HepG2 (cell line): Measurements from ENCODE around the gene PRKCZ. TPM values are rescaled to one million over a fixed set of nuclear protein-coding genes. Genes with fewer than 3 reads are reported as not detected.
A peak's percentile ranks its signal among the peaks of the same experiment; 100 is the strongest.

Experiments used
- CCAR2 ChIP-seq: fragments of 200-400 bp; formaldehyde crosslinking; optimal IDR thresholded peaks from 2 replicates; pipeline ENCODE3; 2018; ENCODE audit warnings: low read depth, mild to moderate bottlenecking, low read length, moderate library complexity
- FOSL2 ChIP-seq: sonication (generic); formaldehyde crosslinking; IDR thresholded peaks from 2 replicates; pipeline ENCODE4 v1.4.0; 2020; ENCODE audit warnings: missing genetic modification reagents
- IKZF1 ChIP-seq: fragments of 450-650 bp; IDR thresholded peaks from 2 replicates; pipeline ENCODE4 v1.7.1; 2016
- MLLT10 ChIP-seq: sonication (generic); formaldehyde crosslinking; IDR thresholded peaks from 2 replicates; pipeline ENCODE4 v1.4.0; 2020; ENCODE audit warnings: missing genetic modification reagents
- RBM39 ChIP-seq: fragments of 200-400 bp; formaldehyde crosslinking; IDR thresholded peaks from one replicate; pipeline ENCODE4 v1.6.1; 2018; ENCODE audit warnings: antibody characterized with exemption, mild to moderate bottlenecking, low read depth, low read length; ENCODE audit not compliant: poor library complexity, severe bottlenecking
- REXO4 ChIP-seq: sonication (generic); formaldehyde crosslinking; IDR thresholded peaks from 2 replicates; pipeline ENCODE4 v1.8.0; 2022; ENCODE audit warnings: missing genetic modification reagents, mild to moderate bottlenecking, borderline replicate concordance
- RFX3 ChIP-seq: IDR thresholded peaks from 2 replicates; pipeline ENCODE4 v1.6.1; 2016; ENCODE audit warnings: missing biosample characterization, missing genetic modification reagents
- RFXANK ChIP-seq: IDR thresholded peaks from 2 replicates; pipeline ENCODE4 v1.6.1; 2016
- SRY ChIP-seq: sonication (generic); formaldehyde crosslinking; IDR thresholded peaks from 2 replicates; pipeline ENCODE4 v1.8.0; 2022; ENCODE audit warnings: mild to moderate bottlenecking, missing genetic modification reagents
- ZFP36 ChIP-seq: fragments of 150-350 bp; IDR thresholded peaks from 2 replicates; pipeline ENCODE4 v1.6.1; 2018; ENCODE audit warnings: borderline replicate concordance, low read length, low read depth; ENCODE audit not compliant: partially characterized antibody
- ZNF253 ChIP-seq: sonication (generic); formaldehyde crosslinking; IDR thresholded peaks from 2 replicates; pipeline ENCODE4 v1.8.0; 2022; ENCODE audit warnings: mild to moderate bottlenecking, missing genetic modification reagents, borderline replicate concordance
- ZNF777 ChIP-seq: sonication (generic); formaldehyde crosslinking; IDR thresholded peaks from 2 replicates; pipeline ENCODE4 v1.4.0; 2020; ENCODE audit warnings: missing genetic modification reagents
- polyA plus RNA-seq, 8 experiments: library from polyadenylated mRNA; depleted of rRNA in 3 of 8; stranded (reverse) in 7 of 8; unstranded in 1 of 8; fragments of >200 nt; fragmentation: Illumina TruSeq in 4 of 8; extraction: Trizol in 4 of 8; gene quantifications; 2 replicates each; pipeline versions ENCODE4 v1.2.1 to v1.2.3, GENCODE V29; 2011 to 2016; ENCODE audit warnings: low read depth in 4 of 8, missing spikeins in 1 of 8, mixed read lengths in 1 of 8; ENCODE audit not compliant: insufficient read depth in 1 of 8
- total RNA-seq, 5 experiments: library from RNA; depleted of rRNA; stranded (reverse); fragments of >200 nt; fragmentation: Illumina TruSeq; extraction: Trizol; gene quantifications; 2 replicates each; pipeline ENCODE4 v1.2.3, GENCODE V29; 2016; ENCODE audit warnings: low read depth in 1 of 5
- TF ChIP-seq, protein P1 (sequence below): sonication (generic); formaldehyde crosslinking; IDR thresholded peaks from 2 replicates; pipeline ENCODE4 v1.4.0; 2020; ENCODE audit warnings: missing genetic modification reagents, low read depth, mild to moderate bottlenecking, borderline replicate concordance
- TF ChIP-seq, protein P2 (sequence below): sonication (generic); formaldehyde crosslinking; IDR thresholded peaks from 2 replicates; pipeline ENCODE4 v1.4.0; 2020; ENCODE audit warnings: missing genetic modification reagents, borderline replicate concordance

Gene PRKCZ
- total and polyA plus RNA-seq, 2 of the 13 experiments (the other 11 are each of a cell fraction or from before 2014, with no cell fraction given) = 34.7 to 85.2 TPM

DNA sequence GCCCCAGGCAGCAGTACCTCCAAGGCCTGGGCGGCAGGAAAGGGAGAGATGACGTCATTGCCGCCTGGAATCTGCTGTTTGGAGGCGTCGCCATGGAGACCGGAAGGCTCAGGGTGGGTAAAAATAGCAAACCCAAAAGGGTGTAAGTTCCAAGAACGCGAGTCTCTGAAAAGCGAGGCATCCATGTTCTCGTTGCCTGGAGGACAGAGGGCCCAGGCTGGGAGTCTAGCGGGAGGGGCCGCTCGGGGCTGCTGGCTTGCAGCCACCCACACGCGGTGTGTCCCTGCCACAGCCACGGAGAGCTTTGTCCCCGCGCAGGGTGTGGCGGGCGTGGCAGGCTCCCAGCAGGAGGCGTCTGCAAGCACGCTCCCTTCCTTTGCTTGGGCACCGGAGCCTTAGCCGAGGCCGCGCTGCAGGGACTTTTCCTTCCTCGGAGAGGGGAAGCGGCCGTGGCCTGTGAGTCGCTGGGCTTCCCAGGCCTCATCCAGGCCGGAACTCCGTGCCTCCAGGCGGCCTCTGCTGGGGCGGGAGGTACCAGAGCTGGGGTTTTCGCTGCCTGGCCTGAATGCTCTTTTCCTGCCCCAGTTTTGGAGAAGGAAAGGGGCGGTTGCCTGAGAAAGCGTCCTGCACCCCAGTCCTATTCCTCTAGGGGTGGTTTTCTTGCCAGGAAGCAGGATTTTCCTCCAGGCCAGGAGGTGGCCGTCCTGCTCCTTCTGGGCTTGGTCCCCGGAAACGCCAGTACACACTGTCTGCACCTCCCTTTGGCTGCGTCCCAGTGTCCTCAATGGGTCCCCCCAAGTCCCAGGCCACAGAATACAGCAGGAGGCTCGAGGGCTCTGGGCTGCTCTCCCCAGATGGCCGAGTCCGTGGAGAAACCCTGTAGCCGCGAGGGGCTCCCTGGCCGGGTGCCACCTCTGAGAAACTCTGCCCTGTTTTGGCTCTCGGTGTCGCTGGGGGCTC, 162.6 kb downstream of the PRKCZ start (continued):
- no peak for TF ChIP-seq CCAR2
- TF ChIP-seq RBM39 = no peak
- no peak for TF ChIP-seq MLLT10 (CRISPR knock-in tag)
- TF ChIP-seq ZNF777 (CRISPR knock-in tag) = no peak
- TF ChIP-seq ZFP36 = no peak
- TF ChIP-seq SRY (CRISPR knock-in tag) = peak; percentile 36; the same call in 1 of the 2 replicates
- TF ChIP-seq, protein P1, sequence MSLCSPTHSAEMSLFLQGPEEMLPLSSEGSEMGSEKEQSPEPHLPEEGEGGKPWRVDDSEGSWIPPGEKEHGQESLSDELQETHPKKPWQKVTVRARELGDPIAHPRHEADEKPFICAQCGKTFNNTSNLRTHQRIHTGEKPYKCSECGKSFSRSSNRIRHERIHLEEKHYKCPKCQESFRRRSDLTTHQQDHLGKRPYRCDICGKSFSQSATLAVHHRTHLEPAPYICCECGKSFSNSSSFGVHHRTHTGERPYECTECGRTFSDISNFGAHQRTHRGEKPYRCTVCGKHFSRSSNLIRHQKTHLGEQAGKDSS = no peak
- peak; percentile 57; the same call in 1 of the 2 replicates for TF ChIP-seq RFX3 (CRISPR knock-in tag)
- TF ChIP-seq REXO4 = no peak
- TF ChIP-seq ZNF253 (CRISPR knock-in tag) = no peak
- TF ChIP-seq, protein P2, sequence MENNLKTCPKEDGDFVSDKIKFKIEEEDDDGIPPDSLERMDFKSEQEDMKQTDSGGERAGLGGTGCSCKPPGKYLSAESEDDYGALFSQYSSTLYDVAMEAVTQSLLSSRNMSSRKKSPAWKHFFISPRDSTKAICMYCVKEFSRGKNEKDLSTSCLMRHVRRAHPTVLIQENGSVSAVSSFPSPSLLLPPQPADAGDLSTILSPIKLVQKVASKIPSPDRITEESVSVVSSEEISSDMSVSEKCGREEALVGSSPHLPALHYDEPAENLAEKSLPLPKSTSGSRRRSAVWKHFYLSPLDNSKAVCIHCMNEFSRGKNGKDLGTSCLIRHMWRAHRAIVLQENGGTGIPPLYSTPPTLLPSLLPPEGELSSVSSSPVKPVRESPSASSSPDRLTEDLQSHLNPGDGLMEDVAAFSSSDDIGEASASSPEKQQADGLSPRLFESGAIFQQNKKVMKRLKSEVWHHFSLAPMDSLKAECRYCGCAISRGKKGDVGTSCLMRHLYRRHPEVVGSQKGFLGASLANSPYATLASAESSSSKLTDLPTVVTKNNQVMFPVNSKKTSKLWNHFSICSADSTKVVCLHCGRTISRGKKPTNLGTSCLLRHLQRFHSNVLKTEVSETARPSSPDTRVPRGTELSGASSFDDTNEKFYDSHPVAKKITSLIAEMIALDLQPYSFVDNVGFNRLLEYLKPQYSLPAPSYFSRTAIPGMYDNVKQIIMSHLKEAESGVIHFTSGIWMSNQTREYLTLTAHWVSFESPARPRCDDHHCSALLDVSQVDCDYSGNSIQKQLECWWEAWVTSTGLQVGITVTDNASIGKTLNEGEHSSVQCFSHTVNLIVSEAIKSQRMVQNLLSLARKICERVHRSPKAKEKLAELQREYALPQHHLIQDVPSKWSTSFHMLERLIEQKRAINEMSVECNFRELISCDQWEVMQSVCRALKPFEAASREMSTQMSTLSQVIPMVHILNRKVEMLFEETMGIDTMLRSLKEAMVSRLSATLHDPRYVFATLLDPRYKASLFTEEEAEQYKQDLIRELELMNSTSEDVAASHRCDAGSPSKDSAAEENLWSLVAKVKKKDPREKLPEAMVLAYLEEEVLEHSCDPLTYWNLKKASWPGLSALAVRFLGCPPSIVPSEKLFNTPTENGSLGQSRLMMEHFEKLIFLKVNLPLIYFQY (CRISPR knock-in tag) = no peak
- no peak for TF ChIP-seq RFXANK (CRISPR knock-in tag)
- TF ChIP-seq IKZF1 = no peak
- TF ChIP-seq FOSL2 (CRISPR knock-in tag) = 0 out of 2 replicates have a peak, but pooled peaks have one; percentile 14
